Epithelial cell of proximal tubule (primary cell): ENCODE results near the gene SNRK. TPM values are rescaled to one million over a fixed set of nuclear protein-coding genes. Genes with fewer than 3 reads are reported as not detected.

ENCODE experiments used
- DNase-seq: peaks from one replicate; pipeline ENCODE4 v3.0.0-alpha.2; 2011; ENCODE audit warnings: low read depth
- H3K4me3 ChIP-seq: 2 replicates; pipeline ENCODE4 v1.5.1; 2011; ENCODE audit warnings: low read depth, mild to moderate bottlenecking, low read length
- total RNA-seq: library from RNA; depleted of rRNA; stranded (reverse); fragments of >200 nt; gene quantifications from 2 replicates; pipeline ENCODE4 v1.2.3, GENCODE V29; 2015
- TF ChIP-seq, protein P1 (sequence below): conservative IDR thresholded peaks from 2 replicates; pipeline ENCODE4 v1.5.1; 2012; ENCODE audit warnings: low read depth, mild to moderate bottlenecking, low read length

Gene SNRK
- total RNA-seq, 1 donor from 2014 or later: 12.9 TPM

DNA sequence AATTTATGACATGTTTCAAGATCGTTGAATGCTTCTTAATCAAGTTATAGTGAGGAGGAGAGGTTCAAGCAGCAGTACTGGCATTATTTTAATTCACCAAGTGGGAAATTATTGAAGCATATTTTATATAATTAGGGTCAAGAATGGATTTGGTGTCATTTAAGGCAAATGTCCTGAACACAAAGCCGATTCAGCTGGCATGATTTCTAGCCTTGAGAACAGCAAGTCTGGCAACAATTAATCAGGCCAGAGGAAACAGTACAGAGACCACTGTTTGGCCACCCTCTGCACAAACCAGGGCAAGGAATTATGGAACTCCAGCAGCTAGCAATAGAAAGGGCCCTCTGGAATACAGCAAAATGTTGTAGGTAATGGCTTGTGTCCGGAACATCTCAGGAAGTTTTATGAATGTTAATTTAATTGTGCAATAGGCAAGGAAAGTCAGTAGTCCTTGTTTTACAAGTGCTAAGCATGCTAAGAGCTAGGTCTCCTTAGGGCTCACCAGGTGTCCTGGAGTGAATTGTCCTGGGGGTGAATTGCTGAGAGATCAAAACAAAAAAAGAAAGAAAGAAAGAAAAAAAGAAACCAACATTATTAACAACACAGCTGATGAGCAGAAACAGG, 38.7 kb upstream of the SNRK start:
- TF ChIP-seq, protein P1, sequence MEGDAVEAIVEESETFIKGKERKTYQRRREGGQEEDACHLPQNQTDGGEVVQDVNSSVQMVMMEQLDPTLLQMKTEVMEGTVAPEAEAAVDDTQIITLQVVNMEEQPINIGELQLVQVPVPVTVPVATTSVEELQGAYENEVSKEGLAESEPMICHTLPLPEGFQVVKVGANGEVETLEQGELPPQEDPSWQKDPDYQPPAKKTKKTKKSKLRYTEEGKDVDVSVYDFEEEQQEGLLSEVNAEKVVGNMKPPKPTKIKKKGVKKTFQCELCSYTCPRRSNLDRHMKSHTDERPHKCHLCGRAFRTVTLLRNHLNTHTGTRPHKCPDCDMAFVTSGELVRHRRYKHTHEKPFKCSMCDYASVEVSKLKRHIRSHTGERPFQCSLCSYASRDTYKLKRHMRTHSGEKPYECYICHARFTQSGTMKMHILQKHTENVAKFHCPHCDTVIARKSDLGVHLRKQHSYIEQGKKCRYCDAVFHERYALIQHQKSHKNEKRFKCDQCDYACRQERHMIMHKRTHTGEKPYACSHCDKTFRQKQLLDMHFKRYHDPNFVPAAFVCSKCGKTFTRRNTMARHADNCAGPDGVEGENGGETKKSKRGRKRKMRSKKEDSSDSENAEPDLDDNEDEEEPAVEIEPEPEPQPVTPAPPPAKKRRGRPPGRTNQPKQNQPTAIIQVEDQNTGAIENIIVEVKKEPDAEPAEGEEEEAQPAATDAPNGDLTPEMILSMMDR: no peak

DNA sequence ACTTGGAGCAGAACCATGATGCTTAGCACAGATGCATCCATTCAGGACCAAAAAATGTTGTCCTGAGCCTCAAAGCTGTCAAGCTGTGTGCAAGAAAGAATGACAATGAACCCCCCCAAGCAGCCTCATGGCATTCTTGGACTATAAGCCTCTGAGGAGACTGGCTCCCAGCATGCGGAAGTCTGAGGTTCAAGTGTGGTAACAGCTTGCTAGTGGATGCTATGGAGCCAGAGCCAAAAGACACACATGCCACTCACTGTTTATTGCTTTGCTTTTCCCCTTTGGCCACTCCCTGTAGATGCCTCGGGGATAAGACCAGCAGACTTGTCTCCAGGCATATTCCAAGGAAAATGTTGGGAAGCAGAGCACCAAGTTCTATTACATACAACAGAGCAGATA, 38.2 kb upstream of the SNRK start:
- no peak for DNase-seq
- TF ChIP-seq, protein P1: no peak
- no peak overlapping the region for H3K4me3 ChIP-seq

More for the DNA sequence above, 38.7 kb upstream of the SNRK start:
- no peak for DNase-seq
- H3K4me3 ChIP-seq: no peak overlapping the region

DNA sequence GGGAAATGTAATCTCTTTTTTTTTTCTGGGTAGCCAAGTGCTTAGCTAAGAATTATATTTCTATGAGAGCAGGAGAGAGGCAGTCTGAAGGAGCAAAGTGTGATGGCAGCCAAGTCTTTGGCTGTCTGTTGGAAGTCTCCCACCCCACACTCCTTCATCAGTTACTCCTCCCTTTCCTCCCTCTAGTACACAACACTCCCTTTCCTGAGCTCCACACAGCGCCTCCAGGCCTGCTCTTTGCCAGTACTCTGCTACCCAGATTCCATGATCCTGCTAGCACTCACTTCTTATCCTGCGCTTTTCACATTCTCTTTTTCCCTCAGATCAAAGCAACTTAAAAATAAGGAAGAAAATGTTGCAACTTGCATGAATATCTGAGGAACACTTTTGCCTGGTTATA, 37.4 kb upstream of the SNRK start:
- H3K4me3 ChIP-seq: no peak overlapping the region
- DNase-seq: no peak
- TF ChIP-seq, protein P1: no peak

DNA sequence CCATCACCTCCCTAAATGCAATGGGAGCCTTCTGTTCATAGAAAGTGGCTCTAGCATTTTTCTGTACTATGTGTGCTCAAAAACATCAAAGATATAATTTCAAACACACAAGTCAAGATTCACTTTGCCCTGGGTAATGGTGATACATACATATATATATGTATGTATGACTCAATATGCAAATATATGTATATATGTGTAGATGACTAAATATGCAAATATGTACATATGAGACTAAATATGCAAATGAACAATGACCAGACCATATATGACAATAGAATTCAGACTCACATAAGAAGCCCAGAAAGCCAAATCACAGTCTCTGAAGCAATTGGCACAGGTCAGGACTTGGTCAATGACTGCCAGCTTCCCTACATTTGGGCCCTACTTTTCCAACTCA, 36.9 kb upstream of the SNRK start:
- DNase-seq: no peak
- TF ChIP-seq, protein P1: no peak

DNA sequence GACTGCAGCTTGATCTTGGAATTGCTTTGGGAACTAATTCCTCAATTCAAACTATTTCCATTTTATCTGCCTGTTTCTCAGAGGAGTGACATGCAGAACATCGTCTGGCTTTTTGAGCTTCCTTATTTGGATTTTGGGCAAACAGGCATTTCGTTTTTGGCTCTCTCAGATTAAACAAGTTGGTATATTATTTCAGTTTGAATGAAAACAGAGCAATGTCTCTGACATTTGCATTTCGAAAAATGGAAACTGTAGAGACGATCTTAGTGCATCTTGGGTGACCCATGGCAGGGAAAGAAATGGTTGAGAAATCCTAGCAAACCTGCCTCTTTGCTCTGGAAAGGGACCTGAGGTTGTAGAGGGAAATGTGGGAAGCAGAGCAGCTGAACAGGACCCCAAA, 33.0 kb upstream of the SNRK start:
- no peak overlapping the region for H3K4me3 ChIP-seq
- TF ChIP-seq, protein P1: no peak
- no peak for DNase-seq

More for the DNA sequence above, 36.9 kb upstream of the SNRK start:
- no peak overlapping the region for H3K4me3 ChIP-seq

DNA sequence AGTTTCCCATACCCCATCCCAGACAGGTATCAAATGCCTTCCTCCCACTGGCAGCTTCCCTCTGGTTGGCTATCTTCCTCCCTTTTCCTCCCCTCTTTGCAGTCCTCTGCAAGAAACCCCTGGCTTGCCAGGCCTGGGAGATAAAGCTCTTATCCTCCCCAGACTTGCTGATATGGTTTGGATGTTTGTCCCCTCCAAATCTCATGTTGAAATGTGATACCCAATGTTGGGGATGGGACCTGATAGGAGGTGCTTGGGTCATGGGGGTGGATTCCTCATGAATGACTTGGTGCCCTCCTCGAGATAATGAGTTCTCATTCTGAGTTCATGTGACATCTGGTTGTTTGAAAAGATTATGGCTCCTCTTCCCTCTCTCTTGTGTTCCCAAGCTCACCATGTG, 32.2 kb upstream of the SNRK start:
- DNase-seq: no peak
- H3K4me3 ChIP-seq: no peak overlapping the region
- TF ChIP-seq, protein P1: no peak

DNA sequence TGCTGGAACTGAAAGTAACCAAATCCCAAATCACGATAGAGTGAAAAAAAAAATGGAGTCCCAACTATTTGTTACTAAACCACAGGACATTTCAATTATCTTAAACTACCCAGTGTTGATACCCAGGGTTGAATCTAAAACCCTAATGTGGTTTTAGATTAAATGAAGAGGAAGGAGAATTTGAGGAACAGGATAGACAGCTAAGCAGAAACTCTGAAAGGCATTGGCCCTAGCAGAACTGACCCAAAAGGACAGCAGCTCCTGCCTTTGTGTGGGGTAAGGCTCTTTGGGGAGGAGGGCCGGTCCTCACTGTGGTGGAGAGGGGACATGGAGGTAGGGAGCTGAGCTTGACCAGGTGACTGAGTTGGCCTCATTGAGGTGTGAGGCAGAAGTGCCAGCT, 30.7 kb upstream of the SNRK start:
- TF ChIP-seq, protein P1: no peak
- DNase-seq: no peak

More for the DNA sequence above, 30.7 kb upstream of the SNRK start:
- no peak overlapping the region for H3K4me3 ChIP-seq
